NB4 (cell line): Measurements from ENCODE around the gene TCF12.

ENCODE experiments used
- CTCF ChIP-seq: IDR thresholded peaks from one replicate; pipeline ENCODE4 v1.5.1; 2012; ENCODE audit warnings: low read depth, low read length
- MAX ChIP-seq: IDR thresholded peaks from 2 replicates; pipeline ENCODE4 v1.6.1; 2011; ENCODE audit warnings: low read depth, low read length
- POLR2A ChIP-seq: IDR thresholded peaks from 2 replicates; pipeline ENCODE4 v1.6.1; 2011; ENCODE audit warnings: mild to moderate bottlenecking; ENCODE audit not compliant: insufficient read length; ENCODE audit errors: extremely low read depth

- TF ChIP-seq CTCF (no peak), POLR2A (no peak), MAX (no peak)
These were observed 317.4 kb downstream of the TCF12 start for GRCh38 chr15:57235873-57236272.
